ENCODE results near the gene NFATC1. TPM values are rescaled to one million over a fixed set of nuclear protein-coding genes. Genes with fewer than 3 reads are reported as not detected.

NFATC1 gene
- total RNA-seq, 4 donors from 2014 or later = 13.1 to 21.3 (median 16.2) TPM

DNA sequence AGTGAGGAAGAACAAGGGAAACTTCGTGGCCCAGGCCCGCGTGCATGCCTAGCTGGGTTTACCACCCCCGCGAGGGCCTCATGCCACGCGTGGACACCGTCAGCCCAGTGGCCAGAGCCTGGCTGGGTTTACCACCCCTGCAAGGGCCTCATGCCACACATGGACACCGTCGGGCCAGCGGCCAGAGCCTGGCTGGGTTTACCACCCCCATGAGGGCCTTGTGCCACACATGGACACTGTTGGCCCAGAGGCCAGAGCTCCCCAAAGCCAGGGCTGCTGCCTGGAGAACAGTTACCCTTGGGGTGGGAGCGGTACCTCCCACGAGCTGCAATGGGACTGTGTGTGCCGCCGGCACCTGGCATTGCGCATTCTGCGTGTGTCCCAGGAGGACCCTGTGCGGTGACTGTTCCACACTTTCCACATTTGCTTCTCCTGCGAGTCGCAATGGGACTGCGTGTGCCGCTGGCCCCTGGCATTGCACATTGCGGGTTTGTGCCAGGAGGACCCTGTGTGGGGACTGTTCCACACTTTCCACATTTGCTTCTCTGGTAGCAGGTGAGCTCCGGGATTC lies 178.3 kb downstream of the NFATC1 start:
- TF ChIP-seq POLR2A (IDR thresholded peaks at IDR 0.05) = no peak
- no peak for TF ChIP-seq POLR2AphosphoS5 (IDR thresholded peaks at IDR 0.05)
- no peak for TF ChIP-seq EP300 (IDR thresholded peaks at IDR 0.05)
- TF ChIP-seq, protein P1, sequence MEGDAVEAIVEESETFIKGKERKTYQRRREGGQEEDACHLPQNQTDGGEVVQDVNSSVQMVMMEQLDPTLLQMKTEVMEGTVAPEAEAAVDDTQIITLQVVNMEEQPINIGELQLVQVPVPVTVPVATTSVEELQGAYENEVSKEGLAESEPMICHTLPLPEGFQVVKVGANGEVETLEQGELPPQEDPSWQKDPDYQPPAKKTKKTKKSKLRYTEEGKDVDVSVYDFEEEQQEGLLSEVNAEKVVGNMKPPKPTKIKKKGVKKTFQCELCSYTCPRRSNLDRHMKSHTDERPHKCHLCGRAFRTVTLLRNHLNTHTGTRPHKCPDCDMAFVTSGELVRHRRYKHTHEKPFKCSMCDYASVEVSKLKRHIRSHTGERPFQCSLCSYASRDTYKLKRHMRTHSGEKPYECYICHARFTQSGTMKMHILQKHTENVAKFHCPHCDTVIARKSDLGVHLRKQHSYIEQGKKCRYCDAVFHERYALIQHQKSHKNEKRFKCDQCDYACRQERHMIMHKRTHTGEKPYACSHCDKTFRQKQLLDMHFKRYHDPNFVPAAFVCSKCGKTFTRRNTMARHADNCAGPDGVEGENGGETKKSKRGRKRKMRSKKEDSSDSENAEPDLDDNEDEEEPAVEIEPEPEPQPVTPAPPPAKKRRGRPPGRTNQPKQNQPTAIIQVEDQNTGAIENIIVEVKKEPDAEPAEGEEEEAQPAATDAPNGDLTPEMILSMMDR (IDR thresholded peaks at IDR 0.05) = no peak
- Histone ChIP-seq H3K9me3 (peaks cover 0 to 30% (median 2%) of the 10 kb centered on the region in 3 donors), H3K27ac (no peak overlapping the region), H3K4me3 (no peak overlapping the region), H3K36me3 (no peaks in the 10 kb centered on the region), H3K27me3 (no peaks in the 10 kb centered on the region), H3K4me1 (peaks cover 0 to 29% (median 14%) of the 10 kb centered on the region in 3 donors)
- WGBS, 2 donors (ENCODE audit: low coverage in 1 of 2) = 95 to 98% methylated on average over 3 to 16 of the region's 24 CpGs
- no peak for ATAC-seq

DNA sequence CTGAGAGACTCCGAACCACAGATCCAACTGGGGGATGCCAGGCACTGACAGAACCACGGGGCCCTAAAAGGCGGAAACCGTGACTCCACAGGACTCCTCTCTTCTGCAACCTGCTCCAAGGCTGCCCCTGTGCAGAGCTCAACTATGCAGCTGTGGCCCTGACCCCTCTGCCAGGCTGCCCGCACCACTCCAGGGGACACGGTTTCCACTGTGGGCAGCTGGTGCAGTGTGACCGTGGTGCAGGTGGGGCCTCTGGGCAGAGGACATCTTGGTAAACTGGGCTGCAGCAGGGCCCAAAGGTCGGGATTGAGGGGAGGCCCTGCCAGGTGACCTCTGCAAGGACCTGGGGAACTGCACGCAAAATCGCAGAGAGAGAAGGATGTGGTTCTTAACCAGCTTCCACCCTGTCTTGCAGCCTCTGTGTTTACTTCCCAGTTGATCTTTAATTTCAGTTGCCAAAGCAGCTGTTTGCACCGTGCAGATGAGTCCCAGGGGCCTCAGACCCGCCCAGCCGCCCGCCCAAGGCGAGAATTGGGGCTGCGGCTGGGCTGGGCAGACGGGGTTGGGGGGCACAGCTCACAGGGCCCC lies 179.3 kb downstream of the NFATC1 start:
- Histone ChIP-seq H3K27me3 (no peaks in the 10 kb centered on the region), H3K4me3 (no peak overlapping the region), H3K36me3 (no peaks in the 10 kb centered on the region), H3K27ac (peak overlapping the region in 1 of 4 donors; percentile 66), H3K4me1 (peaks cover 0 to 29% (median 14%) of the 10 kb centered on the region in 3 donors), H3K9me3 (peaks cover 0 to 30% (median 2%) of the 10 kb centered on the region in 3 donors)
- TF ChIP-seq EP300 (IDR thresholded peaks at IDR 0.05) (no peak), POLR2A (IDR thresholded peaks at IDR 0.05) (no peak), POLR2AphosphoS5 (IDR thresholded peaks at IDR 0.05) (no peak)
- TF ChIP-seq, protein P1 (IDR thresholded peaks at IDR 0.05) = no peak
- 20 to 40% methylated on average over 1 of the region's 17 CpGs for WGBS, 2 donors (ENCODE audit: low coverage in 1 of 2)
- no peak for ATAC-seq

DNA sequence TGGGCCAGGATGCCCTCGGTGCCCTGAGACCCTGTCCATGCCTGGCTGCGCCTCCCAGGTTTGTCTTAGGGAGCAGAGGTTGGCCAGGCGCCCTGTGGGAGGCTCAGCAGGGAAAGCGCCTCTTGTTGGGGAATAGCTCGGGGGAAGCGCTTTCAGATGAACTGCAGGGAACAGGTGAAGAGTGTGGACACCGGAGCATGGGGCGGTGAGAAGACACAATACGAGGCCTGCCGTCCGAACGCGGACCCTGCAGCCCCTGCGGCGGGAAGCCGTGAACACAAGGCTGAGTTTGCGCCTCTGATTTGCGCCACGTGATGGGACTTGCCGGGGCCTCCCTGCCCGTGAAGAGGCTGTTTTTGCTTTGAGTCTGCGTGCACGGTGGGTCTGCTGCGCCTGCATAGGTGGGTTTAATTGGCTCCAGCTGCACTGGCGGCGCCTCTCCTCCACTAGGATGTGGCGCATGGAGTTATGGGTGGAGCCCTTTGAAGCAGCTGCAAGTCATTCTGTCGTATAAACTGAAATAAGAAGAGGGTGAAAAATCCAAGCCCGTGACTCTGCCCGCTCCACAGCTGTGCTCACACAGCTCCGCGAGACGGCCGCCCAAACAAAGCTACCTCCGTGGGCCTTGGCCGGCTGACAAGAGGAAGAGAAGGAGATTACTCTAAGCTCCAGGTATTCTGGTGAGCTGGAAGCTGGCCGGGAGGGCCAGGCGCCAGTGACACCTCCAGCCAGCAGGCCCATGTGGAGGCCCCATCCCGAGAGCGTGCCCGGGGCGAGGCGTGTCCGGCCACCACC lies 180.4 kb downstream of the NFATC1 start:
- H3K4me1 ChIP-seq = peaks cover 0 to 29% (median 14%) of the 10 kb centered on the region in 3 donors
- no peaks in the 10 kb centered on the region for H3K27me3 ChIP-seq
- TF ChIP-seq POLR2A (IDR thresholded peaks at IDR 0.05) (no peak), EP300 (IDR thresholded peaks at IDR 0.05) (no peak), POLR2AphosphoS5 (IDR thresholded peaks at IDR 0.05) (peak; percentile 5)
- TF ChIP-seq, protein P1 (IDR thresholded peaks at IDR 0.05) = peak in 3 of 4 experiments; percentile 19 to 32 (median 22)
- peak overlapping the region in 3 of 4 donors; percentile 65 to 69 (median 66) for H3K27ac ChIP-seq
- H3K4me3 ChIP-seq = no peak overlapping the region
- WGBS, 2 donors (ENCODE audit: low coverage in 1 of 2) = 35% methylated on average over 9 of the region's 44 CpGs; no CpG with 5 or more reads in 1 of the 2 donors
- no peaks in the 10 kb centered on the region for H3K36me3 ChIP-seq
- H3K9me3 ChIP-seq = peaks cover 0 to 30% (median 2%) of the 10 kb centered on the region in 3 donors
- ATAC-seq = peak; percentile 40

DNA sequence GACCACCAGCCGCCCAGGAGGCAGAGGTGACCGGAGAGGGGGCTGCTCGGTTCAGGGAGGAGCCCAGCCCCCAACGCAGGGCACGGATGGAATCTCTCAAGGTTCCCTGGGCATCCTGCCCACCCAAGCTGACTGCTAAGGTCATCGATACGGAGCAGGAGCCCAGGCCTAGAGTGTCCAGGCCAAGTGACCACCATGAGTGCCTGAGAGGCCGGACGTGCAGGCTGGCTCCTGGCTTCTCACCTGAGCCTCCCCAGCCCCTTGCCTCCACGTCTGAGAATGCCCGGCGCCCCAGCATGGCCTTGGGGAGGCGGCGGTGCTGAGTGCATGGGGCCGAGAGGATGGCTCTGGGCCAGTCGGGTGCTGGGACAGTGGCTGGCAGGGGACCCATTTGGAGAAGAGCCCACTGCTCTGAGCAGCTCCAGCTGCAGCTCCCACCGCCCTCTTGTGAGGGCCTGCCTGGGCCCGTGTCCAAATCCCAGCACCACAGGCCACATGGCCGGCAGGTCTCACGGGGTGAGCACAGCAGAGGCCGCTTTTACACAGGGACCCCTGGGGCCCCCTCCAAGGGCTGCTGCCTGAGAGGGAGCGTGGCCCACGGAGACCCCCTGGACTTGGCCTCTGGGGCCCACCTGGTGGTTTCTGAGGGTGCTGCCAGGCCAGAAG lies 181.1 kb downstream of the NFATC1 start:
- H3K9me3 ChIP-seq = peaks cover 0 to 24% (median 2%) of the 10 kb centered on the region in 3 donors
- 30% methylated on average over 2 of the region's 23 CpGs; no CpG with 5 or more reads in 1 of the 2 donors for WGBS, 2 donors (ENCODE audit: low coverage in 1 of 2)
- peak; percentile 21 for ATAC-seq
- no peak overlapping the region for H3K4me3 ChIP-seq
- H3K36me3 ChIP-seq = no peaks in the 10 kb centered on the region
- H3K27ac ChIP-seq = peak overlapping the region in 3 of 4 donors; percentile 65 to 69 (median 66)
- H3K4me1 ChIP-seq = peaks cover 0 to 29% (median 14%) of the 10 kb centered on the region in 3 donors
- no peaks in the 10 kb centered on the region for H3K27me3 ChIP-seq
- TF ChIP-seq EP300 (IDR thresholded peaks at IDR 0.05) (no peak), POLR2A (IDR thresholded peaks at IDR 0.05) (no peak), POLR2AphosphoS5 (IDR thresholded peaks at IDR 0.05) (no peak)
- TF ChIP-seq, protein P1 (IDR thresholded peaks at IDR 0.05) = no peak
